ENCODE results near the gene RCSD1.

DNA sequence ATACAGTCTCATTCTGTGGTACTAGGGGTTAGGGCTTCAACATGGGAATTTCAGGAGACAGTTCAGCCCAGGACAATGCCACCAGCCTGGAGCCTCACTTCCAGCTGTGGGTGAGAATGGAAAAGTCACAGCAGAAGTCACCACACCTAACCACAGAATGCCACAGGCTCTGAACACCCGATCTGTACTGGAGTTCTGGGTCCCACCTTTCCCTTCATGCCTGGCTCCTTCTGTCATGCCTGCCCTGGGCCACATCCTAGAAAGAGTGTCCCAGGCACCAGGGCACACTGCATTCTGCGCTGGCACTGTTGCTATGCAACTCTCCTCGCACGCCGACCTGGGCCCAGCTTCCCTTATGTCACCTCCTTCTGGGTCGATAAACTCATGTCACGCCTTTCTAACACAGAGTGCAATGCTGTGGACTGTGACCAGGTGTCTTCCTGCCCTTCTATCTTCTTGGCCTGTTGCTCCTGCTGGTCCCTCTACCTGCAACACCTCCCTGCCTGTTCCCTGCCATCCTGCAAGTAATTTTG is 21.2 kb downstream of the RCSD1 start:
- TF ChIP-seq, protein P1, sequence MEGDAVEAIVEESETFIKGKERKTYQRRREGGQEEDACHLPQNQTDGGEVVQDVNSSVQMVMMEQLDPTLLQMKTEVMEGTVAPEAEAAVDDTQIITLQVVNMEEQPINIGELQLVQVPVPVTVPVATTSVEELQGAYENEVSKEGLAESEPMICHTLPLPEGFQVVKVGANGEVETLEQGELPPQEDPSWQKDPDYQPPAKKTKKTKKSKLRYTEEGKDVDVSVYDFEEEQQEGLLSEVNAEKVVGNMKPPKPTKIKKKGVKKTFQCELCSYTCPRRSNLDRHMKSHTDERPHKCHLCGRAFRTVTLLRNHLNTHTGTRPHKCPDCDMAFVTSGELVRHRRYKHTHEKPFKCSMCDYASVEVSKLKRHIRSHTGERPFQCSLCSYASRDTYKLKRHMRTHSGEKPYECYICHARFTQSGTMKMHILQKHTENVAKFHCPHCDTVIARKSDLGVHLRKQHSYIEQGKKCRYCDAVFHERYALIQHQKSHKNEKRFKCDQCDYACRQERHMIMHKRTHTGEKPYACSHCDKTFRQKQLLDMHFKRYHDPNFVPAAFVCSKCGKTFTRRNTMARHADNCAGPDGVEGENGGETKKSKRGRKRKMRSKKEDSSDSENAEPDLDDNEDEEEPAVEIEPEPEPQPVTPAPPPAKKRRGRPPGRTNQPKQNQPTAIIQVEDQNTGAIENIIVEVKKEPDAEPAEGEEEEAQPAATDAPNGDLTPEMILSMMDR (IDR thresholded peaks at IDR 0.05): no peak
- no peak for TF ChIP-seq POLR2A (IDR thresholded peaks at IDR 0.05)
